ENCODE results near the gene ZNF346.

ZNF346 gene

GRCh38 chr5:177093803-177094202 is 71.3 kb downstream of the ZNF346 start:
- no peak for DNase-seq (ENCODE audit: low read depth, low spot score)

- no peak for DNase-seq (ENCODE audit: low read depth, low spot score)
These were observed 72.0 kb downstream of the ZNF346 start for GRCh38 chr5:177094224-177095087.

GRCh38 chr5:177095088-177095669 is 72.7 kb downstream of the ZNF346 start:
- no peak for DNase-seq (ENCODE audit: low read depth, low spot score)

GRCh38 chr5:177096162-177097015 is 73.9 kb downstream of the ZNF346 start:
- DNase-seq (ENCODE audit: low read depth, low spot score): no peak

GRCh38 chr5:177097016-177097985 is 74.8 kb downstream of the ZNF346 start:
- DNase-seq (ENCODE audit: low read depth, low spot score): no peak

GRCh38 chr5:177098120-177098469 is 75.6 kb downstream of the ZNF346 start:
- no peak for DNase-seq (ENCODE audit: low read depth, low spot score)

GRCh38 chr5:177098470-177099141 is 76.1 kb downstream of the ZNF346 start:
- no peak for DNase-seq (ENCODE audit: low read depth, low spot score)

GRCh38 chr5:177099422-177100093 is 77.1 kb downstream of the ZNF346 start:
- no peak for DNase-seq (ENCODE audit: low read depth, low spot score)

GRCh38 chr5:177100714-177101121 is 78.2 kb downstream of the ZNF346 start:
- DNase-seq (ENCODE audit: low read depth, low spot score): no peak

GRCh38 chr5:177103523-177104253 is 81.2 kb downstream of the ZNF346 start:
- DNase-seq (ENCODE audit: low read depth, low spot score): no peak

GRCh38 chr5:177105691-177106476 is 83.4 kb downstream of the ZNF346 start:
- DNase-seq (ENCODE audit: low read depth, low spot score): no peak

- DNase-seq (ENCODE audit: low read depth, low spot score): no peak
These were observed 84.7 kb downstream of the ZNF346 start for GRCh38 chr5:177107159-177107558.

- DNase-seq (ENCODE audit: low read depth, low spot score): no peak
These were observed 87.3 kb downstream of the ZNF346 start for GRCh38 chr5:177109810-177110209.

GRCh38 chr5:177111720-177112394 is 89.4 kb downstream of the ZNF346 start:
- DNase-seq (ENCODE audit: low read depth, low spot score): peak; percentile 34

- no peak for DNase-seq (ENCODE audit: low read depth, low spot score)
These were observed 90.2 kb downstream of the ZNF346 start for GRCh38 chr5:177112589-177113220.

GRCh38 chr5:177113566-177114424 is 91.3 kb downstream of the ZNF346 start:
- peak; percentile 44 for DNase-seq (ENCODE audit: low read depth, low spot score)
